ENCODE measurements around the gene RELN.
A peak's percentile ranks its signal among the peaks of the same experiment; 100 is the strongest.

Gene RELN

GRCh38 chr7:103613655-103614642, 375.5 kb downstream of the RELN start:
- DNase-seq = peak; percentile 28

- DNase-seq = no peak
These were observed 379.7 kb downstream of the RELN start for GRCh38 chr7:103609778-103610177.

DNA sequence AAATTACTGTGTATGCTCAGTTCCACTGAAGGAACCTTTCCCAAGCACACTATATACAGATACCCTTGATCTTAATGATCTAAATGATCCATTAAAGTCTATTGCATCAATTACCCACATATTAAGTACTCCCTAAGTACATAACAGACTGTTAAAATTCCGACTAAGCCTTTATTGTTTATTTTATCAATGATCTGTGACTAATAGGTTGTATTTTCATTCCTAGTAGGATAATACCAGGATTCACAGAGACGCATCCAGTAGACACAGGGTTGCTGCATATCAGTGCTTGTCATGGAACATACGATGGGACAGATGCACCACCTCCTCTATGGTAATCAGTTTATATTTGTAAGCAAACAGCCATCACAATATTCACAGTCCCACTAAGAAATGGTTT, 383.8 kb downstream of the RELN start:
- DNase-seq = no peak

DNA sequence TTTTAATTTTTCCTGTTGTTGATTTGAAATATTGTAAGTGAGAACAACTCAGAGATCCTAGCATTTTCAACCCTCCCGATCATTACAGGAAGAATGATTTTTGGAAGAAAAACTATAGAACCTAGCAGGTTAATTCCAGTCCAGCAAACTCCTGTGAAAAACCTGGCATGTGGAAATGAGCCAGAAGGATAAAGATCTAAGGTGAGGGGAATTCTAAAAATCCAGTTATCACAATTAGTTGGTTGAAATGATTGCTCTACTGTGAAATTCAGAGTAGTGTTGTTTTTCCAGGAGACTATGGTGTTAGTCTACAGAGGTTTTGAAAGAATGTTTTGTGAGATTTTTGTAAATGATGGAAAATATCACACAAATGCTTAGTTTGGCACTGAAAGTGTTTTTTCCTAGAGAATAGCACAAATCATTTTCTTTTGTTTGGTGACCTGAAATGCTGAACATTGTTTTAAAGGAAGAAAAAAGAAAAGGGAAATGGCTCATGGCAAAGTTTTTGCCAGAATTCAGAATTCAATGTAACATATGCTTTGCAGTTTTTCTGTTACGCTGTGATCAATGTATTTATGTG, 391.0 kb downstream of the RELN start:
- no peak for DNase-seq

DNA sequence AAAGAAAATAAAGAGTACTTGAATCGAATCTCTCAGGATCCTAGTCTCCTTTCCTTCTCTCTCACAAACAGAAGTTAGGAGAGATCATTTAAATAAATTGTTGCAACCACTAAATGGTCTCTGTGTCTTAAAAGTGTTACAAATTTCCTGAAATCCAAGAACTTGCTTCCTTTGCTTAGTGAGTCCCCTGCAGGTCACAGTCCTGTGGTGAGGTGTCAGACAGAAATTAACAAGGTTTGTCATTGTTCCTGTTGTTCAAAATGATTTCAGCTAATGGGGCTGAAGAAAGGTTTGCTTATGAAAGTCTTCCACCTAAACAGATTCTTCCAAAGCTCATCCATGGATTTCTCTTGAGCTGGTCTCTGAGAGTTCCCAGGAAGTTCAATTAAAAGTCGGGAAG, 391.9 kb downstream of the RELN start:
- DNase-seq = no peak

GRCh38 chr7:103594186-103594585, 395.3 kb downstream of the RELN start:
- DNase-seq = no peak

DNA sequence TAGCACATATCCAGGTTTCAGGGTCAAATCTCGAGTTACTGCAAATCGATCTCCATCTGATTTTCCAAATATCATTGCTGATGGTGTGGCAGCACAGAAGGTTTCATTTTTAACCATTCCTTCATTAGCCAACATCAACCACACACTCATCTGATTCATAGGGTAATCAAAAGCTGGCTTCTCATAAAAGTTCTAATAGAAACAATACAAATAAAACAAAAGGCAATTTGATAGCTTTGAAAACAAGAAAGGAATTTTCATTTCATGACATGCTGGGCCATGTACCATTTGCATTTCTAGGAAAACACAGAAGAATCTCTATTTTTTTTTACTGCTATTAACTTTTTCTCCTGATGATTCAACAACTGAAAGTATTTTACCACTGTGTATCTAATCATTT, 395.8 kb downstream of the RELN start:
- DNase-seq = no peak

DNA sequence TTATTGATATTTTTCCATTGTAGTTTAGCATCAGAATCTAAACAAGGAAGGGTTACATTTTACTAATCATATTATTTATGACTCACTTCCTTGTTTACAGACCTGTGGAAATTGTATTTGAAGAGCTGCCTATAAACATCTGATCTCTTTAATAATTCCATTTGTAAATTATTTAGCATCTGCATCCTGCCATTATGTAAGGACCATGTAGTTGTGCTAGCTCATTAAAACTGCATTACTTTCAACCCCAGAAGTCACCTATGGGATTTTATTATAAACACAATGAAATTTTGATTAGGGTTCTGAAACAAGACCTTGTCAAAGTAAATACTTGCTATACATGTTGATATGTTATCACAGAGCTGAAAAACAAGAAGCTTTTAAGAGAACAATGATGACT, 396.6 kb downstream of the RELN start:
- no peak for DNase-seq

GRCh38 chr7:103592187-103592586, 397.3 kb downstream of the RELN start:
- DNase-seq = no peak

DNA sequence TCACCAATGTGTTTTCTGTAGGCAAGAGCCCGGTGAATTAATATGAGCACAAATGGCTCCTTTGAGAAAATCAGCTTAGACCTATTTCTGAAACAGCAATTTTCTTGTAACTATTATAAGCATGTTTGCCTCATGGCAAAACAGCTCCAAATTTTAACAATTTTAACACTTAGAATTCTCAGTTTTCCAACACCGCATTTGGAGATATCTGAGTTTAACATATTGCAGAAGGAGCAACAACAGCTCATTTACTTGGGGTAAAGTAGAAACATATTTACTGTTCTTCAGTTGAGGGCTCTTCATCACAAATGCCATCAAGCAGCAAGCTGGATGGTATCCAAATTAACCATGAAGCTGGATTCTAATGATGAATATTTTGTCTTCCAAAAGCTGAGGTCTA, 409.4 kb downstream of the RELN start:
- no peak for DNase-seq

DNA sequence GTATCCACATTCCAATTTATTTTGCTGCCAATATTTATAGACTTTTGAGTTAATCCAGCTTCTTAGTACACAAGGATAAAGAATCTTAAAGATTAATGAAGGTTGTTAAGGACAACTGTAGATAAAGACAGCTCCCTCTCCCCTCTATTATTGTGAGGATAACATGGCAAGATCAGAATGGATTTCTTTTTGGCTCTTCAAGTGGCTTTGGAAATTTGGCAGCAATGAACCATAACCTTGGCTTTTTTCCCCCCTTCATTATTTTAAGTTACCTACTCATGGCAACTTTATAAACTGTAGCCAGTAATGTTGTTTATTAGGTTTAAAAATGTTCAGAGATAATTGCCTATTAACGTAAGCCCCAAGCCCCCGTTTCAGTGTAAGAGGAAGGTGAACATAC, 412.4 kb downstream of the RELN start:
- DNase-seq = no peak

GRCh38 chr7:103576641-103577040, 412.8 kb downstream of the RELN start:
- no peak for DNase-seq

- no peak for DNase-seq
These were observed 414.9 kb downstream of the RELN start for GRCh38 chr7:103574576-103574975.

DNA sequence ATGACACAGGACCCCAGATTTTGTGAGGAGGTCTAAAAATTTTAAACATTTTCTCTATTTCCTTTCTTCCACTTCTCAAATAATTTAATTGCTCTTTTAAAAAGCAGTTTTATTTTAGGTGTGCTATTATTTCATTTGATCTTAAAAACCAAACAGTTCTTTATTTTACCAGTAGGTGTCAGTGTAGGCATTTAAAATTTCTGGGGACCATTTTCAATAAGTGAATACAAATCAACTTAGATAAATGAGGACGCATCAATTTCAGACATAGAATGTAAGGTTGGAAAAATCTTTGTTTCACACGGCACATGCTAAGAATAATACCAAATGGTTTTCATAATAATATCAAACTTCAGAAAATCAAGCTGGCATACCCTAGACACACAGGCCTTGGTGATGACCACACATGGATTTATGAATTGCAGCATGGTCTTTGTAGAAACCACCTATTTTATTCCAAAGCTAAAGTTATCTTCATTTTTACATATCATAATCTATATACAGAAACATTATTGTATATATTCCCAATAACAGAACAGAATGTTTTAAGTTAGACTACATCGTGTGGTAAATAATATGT, 415.9 kb downstream of the RELN start:
- DNase-seq = peak; percentile 36

DNA sequence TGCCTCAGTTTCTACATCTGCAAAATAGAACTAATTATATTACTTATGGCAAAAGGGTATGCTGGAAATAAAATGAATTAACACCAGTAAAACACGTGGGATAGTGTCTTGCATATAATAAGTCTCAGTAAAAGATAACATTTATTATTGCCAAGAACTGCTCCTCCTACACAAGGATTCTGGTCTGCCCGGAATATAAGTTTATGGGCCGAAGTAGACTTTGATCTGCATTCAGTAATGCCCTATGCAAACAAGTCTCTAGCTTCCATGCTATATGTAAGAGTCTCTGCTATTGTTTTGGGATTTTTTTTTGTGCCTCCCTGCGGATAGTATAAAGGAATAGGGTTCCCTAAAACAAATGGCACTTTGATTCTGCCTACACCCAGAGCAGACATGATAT, 417.9 kb downstream of the RELN start:
- DNase-seq = no peak

DNA sequence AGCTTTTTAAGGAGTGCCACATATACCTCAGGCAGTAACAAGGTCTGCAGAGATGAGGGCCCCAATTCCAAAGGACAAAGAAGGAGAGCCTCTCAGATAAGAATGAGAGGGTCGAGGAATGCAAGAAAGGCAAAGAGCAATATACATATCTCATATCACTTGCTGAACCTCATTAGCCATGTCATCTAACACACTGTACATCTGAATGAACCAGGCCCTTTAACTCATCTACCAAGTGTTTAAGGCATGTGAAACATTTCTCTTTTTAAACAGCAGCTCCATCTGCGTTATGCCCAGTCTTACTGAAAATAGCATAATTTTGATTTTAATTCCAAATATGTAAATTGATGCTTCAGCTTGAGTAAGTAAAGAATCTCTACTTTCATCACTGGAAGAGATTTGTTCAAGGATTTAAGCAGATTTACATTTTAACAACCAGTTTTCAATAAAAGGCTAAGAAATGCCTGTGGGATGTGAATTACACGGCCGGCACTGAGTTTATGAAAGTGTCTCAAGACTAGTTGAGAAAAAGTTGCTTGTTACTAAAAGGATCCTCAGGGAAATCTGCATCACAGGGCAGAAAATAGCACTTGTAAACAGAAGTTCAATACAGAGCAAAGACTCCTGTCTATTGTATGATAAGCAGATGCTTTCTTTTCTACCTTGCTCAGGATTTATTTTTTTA, 419.7 kb downstream of the RELN start:
- no peak for DNase-seq

- DNase-seq = no peak
These were observed 425.0 kb downstream of the RELN start for GRCh38 chr7:103564416-103564815.

DNA sequence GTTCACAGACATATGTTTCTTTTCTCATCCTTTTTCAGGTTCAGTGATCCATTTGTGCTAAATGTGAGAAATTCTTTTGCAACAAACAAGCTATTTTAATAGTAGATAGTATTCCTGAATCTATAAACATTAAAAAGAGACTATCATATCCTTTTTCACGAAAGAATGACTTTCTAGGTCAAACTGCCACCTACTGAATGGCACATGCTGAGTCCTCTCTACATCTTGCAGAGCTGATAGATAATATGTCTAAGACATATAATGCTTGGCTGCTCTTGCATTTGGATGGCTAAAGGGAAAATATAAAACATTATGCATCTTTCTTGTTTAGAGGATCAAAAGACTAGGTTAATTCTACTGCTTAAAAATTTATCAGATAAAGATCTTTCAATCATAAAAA, 429.3 kb downstream of the RELN start:
- no peak for DNase-seq

- no peak for DNase-seq
These were observed 438.4 kb downstream of the RELN start for GRCh38 chr7:103551016-103551415.

DNA sequence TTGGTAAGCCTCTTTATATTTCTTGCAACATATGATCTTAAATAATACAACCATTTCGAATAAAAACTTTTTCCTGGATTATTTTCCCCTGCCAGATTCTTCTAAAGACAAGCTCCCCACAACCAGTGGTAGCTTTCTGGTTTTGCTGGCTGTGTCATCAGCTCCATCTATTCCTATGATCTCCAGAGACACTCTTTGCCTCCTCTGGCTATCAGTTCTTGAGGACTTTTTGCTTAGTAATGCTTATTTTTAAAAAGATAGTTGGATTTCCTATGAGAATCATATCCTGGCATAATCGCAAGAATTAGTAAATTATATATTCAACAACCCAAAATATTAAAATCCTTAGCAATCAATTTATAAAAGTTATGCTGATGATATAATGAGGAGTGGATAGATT, 439.7 kb downstream of the RELN start:
- DNase-seq = no peak

- no peak for DNase-seq
These were observed 441.8 kb downstream of the RELN start for GRCh38 chr7:103547451-103548284.

- no peak for DNase-seq
These were observed 447.0 kb downstream of the RELN start for GRCh38 chr7:103542470-103542869.

- DNase-seq = no peak
These were observed 447.5 kb downstream of the RELN start for GRCh38 chr7:103541947-103542346.
